Esophagus squamous epithelium (tissue), 5 donors: ENCODE data around the gene FCHSD2. TPM values are rescaled to one million over a fixed set of nuclear protein-coding genes. Genes with fewer than 3 reads are reported as not detected.

Experiments used
- DNase-seq: peaks from one replicate; lab custom pipeline; 2025; lab: John Stamatoyannopoulos, UW
- H3K27ac ChIP-seq, 4 donors: fragments of 200-600 bp; sonication (generic); one replicate each; pipeline ENCODE4 v1.5.1; 2016 to 2019; ENCODE audit warnings: mild to moderate bottlenecking in 1 of 4
- H3K27me3 ChIP-seq, 4 donors: fragments of 200-600 bp; sonication (generic); 1 replicate in 3 of 4; 2 replicates in 1 of 4; pipeline versions ENCODE4 v1.5.1 to v1.6.0; 2017 to 2021; ENCODE audit warnings: antibody characterized with exemption in 1 of 4
- H3K36me3 ChIP-seq, 3 donors: fragments of 200-600 bp; sonication (generic); one replicate each; pipeline ENCODE4 v1.5.1; 2016 to 2019
- H3K4me1 ChIP-seq, 3 donors: fragments of 200-600 bp; sonication (generic); one replicate each; pipeline ENCODE4 v1.5.1; 2017 to 2019
- H3K4me3 ChIP-seq, 4 donors: fragments of 200-600 bp; sonication (generic); 1 replicate in 3 of 4; 2 replicates in 1 of 4; pipeline ENCODE4 v1.5.1; 2016 to 2019; ENCODE audit warnings: mild to moderate bottlenecking in 2 of 4, moderate library complexity in 1 of 4
- H3K9me3 ChIP-seq, 3 donors: fragments of 200-600 bp; sonication (generic); one replicate each; pipeline ENCODE4 v1.5.1; 2016 to 2019
- CTCF ChIP-seq, 6 experiments: fragments of 450-650 bp in 4 of 6; fragments of 200-600 bp in 2 of 6; sonication (generic) in 2 of 6; IDR thresholded peaks; one replicate each; pipeline ENCODE4 v1.5.1; 2016 to 2019; ENCODE audit warnings: antibody characterized with exemption in 6 of 6, mild to moderate bottlenecking in 4 of 6, moderate library complexity in 4 of 6
- POLR2A ChIP-seq, 4 donors: fragments of 450-650 bp; IDR thresholded peaks; one replicate each; pipeline ENCODE4 v1.6.1; 2017; ENCODE audit warnings: antibody characterized with exemption in 4 of 4, mild to moderate bottlenecking in 4 of 4, moderate library complexity in 3 of 4
- WGBS, 2 donors: methylation state at CpG; one replicate each; pipeline ENCODE4 v1.1.5; 2018; 5-methylcytosine and 5-hydroxymethylcytosine counted together
- intact Hi-C: fragments of 100-400 bp; cut with DNase I; formaldehyde crosslinking; loops from one replicate; pipeline ENCODE4 v1.15.0; 2022
- total RNA-seq, 4 donors: library from RNA; depleted of rRNA; stranded (reverse); fragments of >200 nt; gene quantifications; one replicate each; pipeline ENCODE4 v1.1.0, GENCODE V29; 2016
- donor health status: DM: yes; HTN: yes; CAD: no.

FCHSD2 gene
- total RNA-seq, 4 donors from 2014 or later: 4.1 to 12.8 (median 6.8) TPM

- H3K4me3 ChIP-seq: no peak overlapping the region
- H3K36me3 ChIP-seq: peaks cover 0 to 30% (median 0%) of the 10 kb centered on the region in 3 donors
- H3K9me3 ChIP-seq: no peaks in the 10 kb centered on the region
- intact Hi-C loops: no loop called here
- no peak for DNase-seq
- H3K4me1 ChIP-seq: peaks cover 0 to 18% (median 0%) of the 10 kb centered on the region in 3 donors
- no peak overlapping the region for H3K27ac ChIP-seq
- 94 to 96% methylated on average over 5 of the region's 5 CpGs for WGBS, 2 donors
- H3K27me3 ChIP-seq: no peaks in the 10 kb centered on the region
- TF ChIP-seq POLR2A (IDR thresholded peaks at IDR 0.05) (no peak), CTCF (IDR thresholded peaks at IDR 0.05) (no peak)
Measured at GRCh38 chr11:72867970-72868369, 274.1 kb downstream of the FCHSD2 start.

- Histone ChIP-seq H3K27me3 (no peaks in the 10 kb centered on the region), H3K4me1 (peaks cover 0 to 18% (median 0%) of the 10 kb centered on the region in 3 donors), H3K27ac (peak overlapping the region in 3 of 4 donors; percentile 16 to 46 (median 16)), H3K36me3 (peaks cover 0 to 24% (median 0%) of the 10 kb centered on the region in 3 donors), H3K4me3 (no peak overlapping the region), H3K9me3 (no peaks in the 10 kb centered on the region)
- TF ChIP-seq POLR2A (IDR thresholded peaks at IDR 0.05): no peak
- no peak for TF ChIP-seq CTCF (IDR thresholded peaks at IDR 0.05)
- intact Hi-C loops: no loop called here
- no peak for DNase-seq
- 42 to 46% methylated on average over 5 of the region's 5 CpGs for WGBS, 2 donors
Measured at GRCh38 chr11:72864702-72865655, 277.1 kb downstream of the FCHSD2 start.

- Histone ChIP-seq H3K27me3 (no peaks in the 10 kb centered on the region), H3K4me3 (no peak overlapping the region), H3K36me3 (peaks cover 0 to 21% (median 0%) of the 10 kb centered on the region in 3 donors), H3K9me3 (no peaks in the 10 kb centered on the region), H3K27ac (no peak overlapping the region), H3K4me1 (peaks cover 0 to 18% (median 0%) of the 10 kb centered on the region in 3 donors)
- 55 to 62% methylated on average over 1 of the region's 1 CpG for whole genome bisulfite sequencing, 2 donors
- TF ChIP-seq POLR2A (IDR thresholded peaks at IDR 0.05) (no peak), CTCF (IDR thresholded peaks at IDR 0.05) (no peak)
- DNase-seq: no peak
- intact Hi-C loops: no loop called here
Measured at GRCh38 chr11:72863916-72864315, 278.2 kb downstream of the FCHSD2 start.

GRCh38 chr11:72863091-72863490 lies 279.0 kb downstream of the FCHSD2 start:
- H3K4me1 ChIP-seq: peaks cover 0 to 18% (median 0%) of the 10 kb centered on the region in 3 donors
- H3K27ac ChIP-seq: no peak overlapping the region
- peaks cover 0 to 13% (median 0%) of the 10 kb centered on the region in 3 donors for H3K36me3 ChIP-seq
- H3K4me3 ChIP-seq: no peak overlapping the region
- 80 to 100% methylated on average over 1 of the region's 1 CpG for WGBS, 2 donors
- intact Hi-C loops: no loop called here
- DNase-seq: no peak
- no peak for TF ChIP-seq CTCF (IDR thresholded peaks at IDR 0.05)
- TF ChIP-seq POLR2A (IDR thresholded peaks at IDR 0.05): no peak
- no peaks in the 10 kb centered on the region for H3K9me3 ChIP-seq
- H3K27me3 ChIP-seq: no peaks in the 10 kb centered on the region

GRCh38 chr11:72860592-72860991 lies 281.5 kb downstream of the FCHSD2 start:
- 79 to 95% methylated on average over 4 of the region's 4 CpGs for WGBS, 2 donors
- DNase-seq: no peak
- no peak for TF ChIP-seq CTCF (IDR thresholded peaks at IDR 0.05)
- Histone ChIP-seq H3K4me1 (peaks cover 4 to 30% (median 5%) of the 10 kb centered on the region in 3 donors), H3K4me3 (no peak overlapping the region), H3K27ac (no peak overlapping the region), H3K9me3 (no peaks in the 10 kb centered on the region), H3K36me3 (no peaks in the 10 kb centered on the region), H3K27me3 (no peaks in the 10 kb centered on the region)
- intact Hi-C loops: no loop called here
